Hepatocyte (in vitro differentiated cells): ENCODE results near the gene PDE11A.

Source experiments
- CTCF ChIP-seq: fragments of 200-600 bp; sonication (generic); IDR thresholded peaks from 2 replicates; pipeline ENCODE4 v1.5.1; 2016; ENCODE audit warnings: antibody characterized with exemption, mild to moderate bottlenecking; ENCODE audit not compliant: poor library complexity
- EZH2 ChIP-seq: fragments of 200-600 bp; sonication (generic); IDR thresholded peaks from 2 replicates; pipeline ENCODE4 v1.6.1; 2016; ENCODE audit warnings: antibody characterized with exemption, mild to moderate bottlenecking, borderline replicate concordance
- EZH2phosphoT487 ChIP-seq: fragments of 200-600 bp; sonication (generic); IDR thresholded peaks from one replicate; pipeline ENCODE4 v1.6.1; 2018; ENCODE audit warnings: antibody characterized with exemption, mild to moderate bottlenecking, low read depth, moderate library complexity; ENCODE audit not compliant: unreplicated experiment, severe bottlenecking

GRCh38 chr2:177592397-177592796 is 480.2 kb downstream of the PDE11A start:
- no peak for TF ChIP-seq EZH2
- TF ChIP-seq CTCF = no peak
- no peak for TF ChIP-seq EZH2phosphoT487
